T-helper 1 cell (primary cell): ENCODE results near the gene GRK4.
A peak's percentile ranks its signal among the peaks of the same experiment; 100 is the strongest.

Experiments used
- DNase-seq, 5 donors: peaks; one replicate each; pipeline ENCODE4 v3.0.0-alpha.2; 2012 to 2020

GRK4 gene

DNA sequence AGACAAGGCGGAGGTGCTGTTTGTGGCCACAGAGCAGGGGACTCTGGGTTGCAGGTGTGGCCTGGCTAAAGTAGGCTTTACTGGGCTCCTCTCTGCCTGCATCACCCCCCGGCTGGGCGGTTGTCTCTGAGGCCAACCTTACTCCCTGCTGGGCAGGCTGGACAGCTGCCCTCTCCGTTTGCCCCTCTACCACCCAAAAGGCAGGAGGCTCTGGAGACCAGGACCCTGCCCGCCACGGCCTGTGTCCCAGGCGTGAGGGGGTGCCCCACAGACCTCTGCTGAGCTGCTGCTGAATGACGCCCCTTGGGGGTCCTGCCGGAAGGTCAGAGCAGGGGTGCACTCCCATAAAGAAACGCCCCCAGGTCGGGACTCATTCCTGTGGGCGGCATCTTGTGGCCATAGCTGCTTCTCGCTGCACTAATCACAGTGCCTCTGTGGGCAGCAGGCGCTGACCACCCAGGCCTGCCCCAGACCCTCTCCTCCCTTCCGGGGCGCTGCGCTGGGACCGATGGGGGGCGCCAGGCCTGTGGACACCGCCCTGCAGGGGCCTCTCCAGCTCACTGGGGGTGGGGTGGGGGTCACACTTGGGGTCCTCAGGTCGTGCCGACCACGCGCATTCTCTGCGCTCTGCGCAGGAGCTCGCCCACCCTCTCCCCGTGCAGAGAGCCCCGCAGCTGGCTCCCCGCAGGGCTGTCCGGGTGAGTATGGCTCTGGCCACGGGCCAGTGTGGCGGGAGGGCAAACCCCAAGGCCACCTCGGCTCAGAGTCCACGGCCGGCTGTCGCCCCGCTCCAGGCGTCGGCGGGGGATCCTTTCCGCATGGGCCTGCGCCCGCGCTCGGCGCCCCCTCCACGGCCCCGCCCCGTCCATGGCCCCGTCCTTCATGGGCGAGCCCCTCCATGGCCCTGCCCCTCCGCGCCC, 110.0 kb downstream of the GRK4 start:
- peak in 1 of 5 donors; percentile 8 for DNase-seq

- DNase-seq: peak; percentile 91 to 97 (median 96)
Measured at GRCh38 chr4:3074078-3074845, 110.9 kb downstream of the GRK4 start, which contains the start of the genes HTT and HTT-AS. TSS of gene HTT (plus strand) at chr4:3074681. CDS start at chr4:3074826, 145 bp downstream. TSS of gene HTT-AS (minus strand) at chr4:3074538.

GRCh38 chr4:3074846-3075651, 111.7 kb downstream of the GRK4 start:
- peak in 4 of 5 donors; percentile 19 to 41 (median 28) for DNase-seq

DNA sequence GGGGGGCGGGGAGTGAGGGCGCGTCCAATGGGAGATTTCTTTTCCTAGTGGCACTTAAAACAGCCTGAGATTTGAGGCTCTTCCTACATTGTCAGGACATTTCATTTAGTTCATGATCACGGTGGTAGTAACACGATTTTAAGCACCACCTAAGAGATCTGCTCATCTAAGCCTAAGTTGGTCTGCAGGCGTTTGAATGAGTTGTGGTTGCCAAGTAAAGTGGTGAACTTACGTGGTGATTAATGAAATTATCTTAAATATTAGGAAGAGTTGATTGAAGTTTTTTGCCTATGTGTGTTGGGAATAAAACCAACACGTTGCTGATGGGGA, 112.2 kb downstream of the GRK4 start:
- no peak for DNase-seq

- DNase-seq: peak in 1 of 5 donors; percentile 34
Measured at GRCh38 chr4:3077796-3078195, 114.4 kb downstream of the GRK4 start.

- DNase-seq: no peak
Measured at GRCh38 chr4:3079694-3080123, 116.3 kb downstream of the GRK4 start.

GRCh38 chr4:3082925-3083515, 119.6 kb downstream of the GRK4 start:
- DNase-seq: no peak

GRCh38 chr4:3083732-3084131, 120.4 kb downstream of the GRK4 start:
- DNase-seq: no peak

DNA sequence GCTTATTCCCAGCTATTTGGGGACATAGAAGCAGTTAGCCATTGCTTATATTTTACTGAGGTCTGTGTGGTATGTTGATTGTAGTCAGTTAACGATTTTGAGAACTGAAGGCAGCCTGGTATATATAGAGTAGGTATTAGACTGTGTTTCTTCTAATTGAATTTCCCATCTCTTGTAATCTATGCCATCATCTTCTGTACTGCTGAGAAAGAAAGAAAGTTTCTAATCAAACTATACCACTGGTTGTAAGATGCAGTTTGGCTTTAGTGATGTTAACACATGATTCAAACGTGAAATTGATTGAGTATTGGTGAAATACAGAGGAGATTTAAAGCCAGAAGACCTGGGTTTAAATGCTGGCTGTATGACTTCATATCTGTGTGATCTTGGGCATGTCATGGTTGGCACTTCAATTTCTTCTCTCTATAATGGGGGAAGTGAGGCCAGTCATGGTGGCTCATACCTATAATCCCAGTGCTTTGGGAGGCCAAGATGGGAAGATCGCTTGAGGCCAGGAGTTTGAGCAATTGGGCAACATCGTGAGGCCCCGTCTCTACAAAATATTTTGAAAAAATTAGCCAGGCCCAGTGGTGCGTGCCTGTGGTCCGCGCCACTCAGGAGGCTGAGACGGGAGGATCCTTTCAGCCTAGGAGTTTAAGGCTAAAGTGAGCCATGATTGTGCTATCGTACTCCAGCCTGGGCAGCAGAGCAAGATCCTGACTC, 122.7 kb downstream of the GRK4 start:
- DNase-seq: no peak

GRCh38 chr4:3087115-3087797, 123.9 kb downstream of the GRK4 start:
- DNase-seq: no peak
